B cell (primary cell): Measurements from ENCODE around the gene NUDT6. TPM values are rescaled to one million over a fixed set of nuclear protein-coding genes. Genes with fewer than 3 reads are reported as not detected.

Source experiments
- ATAC-seq: fragments of 200-7000 bp; cut with Tn5 transposase; one replicate; pipeline ENCODE4 v1.10.0; 2021; ENCODE audit warnings: low read depth, mild to moderate bottlenecking, moderate number of reproducible peaks, moderate library complexity
- CTCF ChIA-PET: fragments of 350-600 bp; sonication (Branson Sonifier 250); formaldehyde crosslinking; loops from one replicate; lab custom pipeline; 2021; ENCODE audit warnings: antibody characterized with exemption, inconsistent platforms; lab: Charles Lee
- POLR2A ChIA-PET: fragments of 350-600 bp; sonication (Branson Sonifier 250); formaldehyde crosslinking; loops from one replicate; lab custom pipeline; 2021; ENCODE audit warnings: antibody characterized with exemption; lab: Charles Lee
- DNase-seq: peaks from one replicate; pipeline ENCODE4 v3.0.0; 2013
- H2AFZ ChIP-seq: 2 replicates; pipeline ENCODE4 v1.6.1; 2012; ENCODE audit warnings: mild to moderate bottlenecking, low read depth, low read length; ENCODE audit not compliant: insufficient read depth, poor library complexity, severe bottlenecking
- H3K27ac ChIP-seq, 2 donors: 1 replicate in 1 of 2; 2 replicates in 1 of 2; pipeline ENCODE4 v1.5.1; 2012 to 2013; ENCODE audit warnings: low read length in 2 of 2, mild to moderate bottlenecking in 2 of 2, moderate library complexity in 1 of 2
- H3K27me3 ChIP-seq, 4 experiments: fragments of 200-600 bp in 1 of 4; sonication (generic) in 1 of 4; replicated peaks in 1 of 4; 1 replicate in 2 of 4; 2 replicates in 2 of 4; pipeline versions ENCODE4 v1.6.1 to v1.7.0; 2013 to 2016; ENCODE audit warnings: low read length in 3 of 4, mild to moderate bottlenecking in 2 of 4, mixed read lengths in 1 of 4, moderate library complexity in 1 of 4; ENCODE audit not compliant: insufficient read depth in 4 of 4, control insufficient read depth in 3 of 4; ENCODE audit errors: control extremely low read depth in 1 of 4
- H3K36me3 ChIP-seq, 2 experiments: replicated peaks in 1 of 2; 1 replicate in 1 of 2; 2 replicates in 1 of 2; pipeline versions ENCODE4 v1.6.1 to v1.7.1; 2013; ENCODE audit warnings: low read length in 1 of 2; ENCODE audit not compliant: insufficient read depth in 2 of 2, control insufficient read depth in 1 of 2; ENCODE audit errors: control extremely low read depth in 1 of 2, extremely low read depth in 1 of 2
- H3K4me1 ChIP-seq, 2 donors: fragments of 200-600 bp in 1 of 2; sonication (generic) in 1 of 2; 1 replicate in 1 of 2; 2 replicates in 1 of 2; pipeline versions ENCODE4 v1.5.1 to v1.6.1; 2013 to 2017; ENCODE audit warnings: low read length in 2 of 2; ENCODE audit not compliant: control insufficient read depth in 2 of 2, insufficient read depth in 2 of 2
- H3K4me2 ChIP-seq: replicated peaks from 2 replicates; pipeline ENCODE3; 2012; ENCODE audit warnings: mild to moderate bottlenecking, low read depth, low read length; ENCODE audit not compliant: poor library complexity, severe bottlenecking
- H3K4me3 ChIP-seq, 5 experiments: fragments of 200-600 bp in 1 of 5; sonication (generic) in 1 of 5; 1 replicate in 3 of 5; 2 replicates in 2 of 5; pipeline versions ENCODE4 v1.5.1 to v1.7.0; 2011 to 2016; ENCODE audit warnings: low read length in 4 of 5, mild to moderate bottlenecking in 4 of 5, low read depth in 2 of 5, control low read depth in 1 of 5, moderate library complexity in 1 of 5; ENCODE audit not compliant: insufficient read depth in 1 of 5; ENCODE audit errors: control extremely low read depth in 1 of 5, extremely low read depth in 1 of 5
- H3K79me2 ChIP-seq: fragments of 200-600 bp; sonication (generic); one replicate; pipeline ENCODE4 v1.6.0; 2016; ENCODE audit warnings: low read length; ENCODE audit not compliant: control insufficient read depth, insufficient read depth
- H3K9ac ChIP-seq: fragments of 200-600 bp; sonication (generic); 2 replicates; pipeline ENCODE4 v1.6.1; 2017; ENCODE audit warnings: mild to moderate bottlenecking, low read length, moderate library complexity
- H3K9me3 ChIP-seq, 3 donors: one replicate each; pipeline versions ENCODE4 v1.6.1 to v1.7.1; 2013; ENCODE audit warnings: low read length in 2 of 3; ENCODE audit not compliant: control insufficient read depth in 2 of 3, insufficient read depth in 1 of 3; ENCODE audit errors: control extremely low read depth in 1 of 3
- H4K20me1 ChIP-seq: 2 replicates; pipeline ENCODE4 v1.6.0; 2012; ENCODE audit warnings: mild to moderate bottlenecking, low read length; ENCODE audit not compliant: insufficient read depth, control insufficient read depth, poor library complexity, severe bottlenecking
- H3K27ac Mint-ChIP-seq: one replicate; pipeline ENCODE4 v1.8.0; 2021; ENCODE audit warnings: mixed read lengths
- H3K27me3 Mint-ChIP-seq: one replicate; pipeline ENCODE4 v1.8.0; 2021; ENCODE audit warnings: mixed read lengths
- H3K4me1 Mint-ChIP-seq: one replicate; pipeline ENCODE4 v1.8.0; 2021; ENCODE audit warnings: mixed read lengths
- H3K4me3 Mint-ChIP-seq: one replicate; pipeline ENCODE4 v1.8.0; 2021; ENCODE audit warnings: mixed read lengths
- H3K9me3 Mint-ChIP-seq: one replicate; pipeline ENCODE4 v1.8.0; 2022; ENCODE audit warnings: mixed read lengths; ENCODE audit not compliant: insufficient read depth
- CTCF ChIP-seq: fragments of 200-600 bp; IDR thresholded peaks from one replicate; pipeline ENCODE4 v1.8.0; 2022; ENCODE audit warnings: antibody characterized with exemption, mild to moderate bottlenecking
- EZH2 ChIP-seq: IDR thresholded peaks from 2 replicates; pipeline ENCODE4 v1.6.1; 2012; ENCODE audit warnings: borderline replicate concordance, low read depth, mild to moderate bottlenecking, moderate library complexity, low read length; ENCODE audit not compliant: insufficient read depth, poor library complexity, severe bottlenecking
- intact Hi-C: fragments of 100-400 bp; cut with micrococcal nuclease; formaldehyde crosslinking; loops from one replicate; pipeline ENCODE4 v1.10.0; 2022
- polyA plus RNA-seq: library from polyadenylated mRNA; depleted of rRNA; stranded (reverse); fragments of >200 nt; gene quantifications from 2 replicates; pipeline ENCODE4 v1.2.3, GENCODE V29; 2012
- total RNA-seq, 2 donors: library from RNA; stranded (reverse); fragments of 120-200 nt in 1 of 2; gene quantifications; 1 replicate in 1 of 2; 2 replicates in 1 of 2; pipeline versions ENCODE4 v1.2.3 to v1.2.4, GENCODE V29; 2013 to 2022

Gene NUDT6
- total and polyA plus RNA-seq, 2 donors (not counting 1 experiment from before 2014, with no cell fraction given): 2.4 to 3.4 TPM

DNA sequence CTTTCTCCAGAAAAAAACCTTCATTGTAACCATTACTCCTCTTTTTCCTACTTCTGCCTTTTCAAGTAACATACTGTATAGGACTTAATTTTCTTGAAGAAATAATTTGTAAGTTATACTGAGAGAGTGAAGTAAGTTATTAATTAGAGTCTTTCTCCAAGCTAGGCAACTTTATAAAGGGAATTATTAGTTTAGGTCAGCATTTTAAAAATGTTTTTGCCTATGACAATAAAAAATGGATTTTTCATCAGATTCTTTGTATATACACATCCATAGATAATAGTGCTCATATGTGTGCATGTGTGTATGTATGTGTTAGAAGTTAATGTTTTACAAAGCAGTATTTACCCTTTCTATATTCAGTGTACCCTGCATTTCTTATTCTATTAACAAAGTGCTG, 10.4 kb upstream of the NUDT6 start:
- ChIA-PET CTCF (interaction anchor here (0.7 to 7.2 kb wide), 3 partner anchors 175 to 1565 kb away, joined by 3 to 71 read pairs (median 3); no protein-coding TSS in a partner anchor), POLR2A (no interaction called here)
- intact Hi-C loops: no loop called here
- Histone ChIP-seq H3K36me3 (peaks cover 12 to 47% of the 10 kb centered on the region in 2 experiments), H3K4me3 (no peak overlapping the region), H3K79me2 (no peaks in the 10 kb centered on the region), H3K9ac (no peak overlapping the region), H3K27me3 (no peaks in the 10 kb centered on the region), H4K20me1 (no peaks in the 10 kb centered on the region), H3K4me1 (no peaks in the 10 kb centered on the region), H3K9me3 (no peaks in the 10 kb centered on the region), H2AFZ (no peak overlapping the region), H3K27ac (no peak overlapping the region), H3K4me2 (no peak overlapping the region)
- no peak for DNase-seq
- Mint-ChIP-seq H3K4me3 (no peak overlapping the region), H3K27me3 (no peaks in the 10 kb centered on the region), H3K9me3 (no peaks in the 10 kb centered on the region), H3K4me1 (no peaks in the 10 kb centered on the region), H3K27ac (no peak overlapping the region)
- TF ChIP-seq EZH2 (no peak), CTCF (no peak)
- ATAC-seq: no peak

GRCh38 chr4:122930862-122931261, 8.5 kb upstream of the NUDT6 start:
- Mint-ChIP-seq H3K9me3 (no peaks in the 10 kb centered on the region), H3K27ac (no peak overlapping the region), H3K4me3 (no peak overlapping the region), H3K27me3 (no peaks in the 10 kb centered on the region), H3K4me1 (no peaks in the 10 kb centered on the region)
- H4K20me1 ChIP-seq: no peaks in the 10 kb centered on the region
- no peak overlapping the region for H3K9ac ChIP-seq
- peaks cover 12% of the 10 kb centered on the region for H3K79me2 ChIP-seq
- intact Hi-C loops: loop anchor here (1.0 kb wide), 1 partner anchor 173 kb away; no protein-coding TSS in a partner anchor
- H3K27ac ChIP-seq: no peak overlapping the region
- POLR2A ChIA-PET: no interaction called here
- peak; percentile 27 for DNase-seq
- H3K9me3 ChIP-seq: no peaks in the 10 kb centered on the region
- H3K27me3 ChIP-seq: no peaks in the 10 kb centered on the region
- no peak for ATAC-seq
- CTCF ChIA-PET: interaction anchor here (0.6 to 7.2 kb wide), 14 partner anchors 9 to 1560 kb away, joined by 3 to 71 read pairs (median 7); partner anchors contain the start of genes BBS12 and NUDT6
- H3K4me2 ChIP-seq: no peak overlapping the region
- H3K36me3 ChIP-seq: peaks cover 10 to 38% of the 10 kb centered on the region in 2 experiments
- no peaks in the 10 kb centered on the region for H3K4me1 ChIP-seq
- no peak overlapping the region for H3K4me3 ChIP-seq
- no peak overlapping the region for H2AFZ ChIP-seq
- TF ChIP-seq EZH2 (no peak), CTCF (peak; percentile 78)
